ENCODE measurements around the gene RIMBP2.
"Not testable (repeated sequence)": the region's sequence is repeated elsewhere in the genome, so short reads cannot be mapped to it uniquely, and the experiment has no call there.

The RIMBP2 gene

GRCh38 chr12:130715998-130716968 is at the start of gene RIMBP2:
TSS of gene RIMBP2 (minus strand) at chr12:130716299. CDS start at chr12:130479013, 237,286 bp downstream.
- DNase-seq: no peak

- no peak for DNase-seq
Observed at GRCh38 chr12:130765186-130765659, 49.1 kb upstream of the RIMBP2 start.

GRCh38 chr12:130764475-130765185 is 48.5 kb upstream of the RIMBP2 start:
- DNase-seq: no peak

GRCh38 chr12:130764073-130764472 is 48.0 kb upstream of the RIMBP2 start:
- no peak for DNase-seq

GRCh38 chr12:130762319-130762675 is 46.2 kb upstream of the RIMBP2 start:
- no peak for DNase-seq

GRCh38 chr12:130761537-130762318 is 45.6 kb upstream of the RIMBP2 start:
- DNase-seq: peak; percentile 7

- peak; percentile 24 for DNase-seq
Observed at GRCh38 chr12:130754234-130754901, 38.3 kb upstream of the RIMBP2 start.

GRCh38 chr12:130752692-130753230 is 36.7 kb upstream of the RIMBP2 start:
- DNase-seq: no peak

- DNase-seq: not testable (repeated sequence)
Observed at GRCh38 chr12:130752037-130752436, 35.9 kb upstream of the RIMBP2 start.

GRCh38 chr12:130748786-130749185 is 32.7 kb upstream of the RIMBP2 start:
- DNase-seq: no peak

GRCh38 chr12:130747867-130748740 is 32.0 kb upstream of the RIMBP2 start:
- peak; percentile 39 for DNase-seq

- DNase-seq: no peak
Observed at GRCh38 chr12:130746546-130746945, 30.4 kb upstream of the RIMBP2 start.

- no peak for DNase-seq
Observed at GRCh38 chr12:130745921-130746320, 29.8 kb upstream of the RIMBP2 start.

- DNase-seq: no peak
Observed at GRCh38 chr12:130744274-130744673, 28.2 kb upstream of the RIMBP2 start.

- DNase-seq: no peak
Observed at GRCh38 chr12:130743606-130744005, 27.5 kb upstream of the RIMBP2 start.

GRCh38 chr12:130743176-130743575 is 27.1 kb upstream of the RIMBP2 start:
- DNase-seq: no peak

GRCh38 chr12:130742716-130743115 is 26.6 kb upstream of the RIMBP2 start:
- no peak for DNase-seq

- no peak for DNase-seq
Observed at GRCh38 chr12:130742112-130742511, 26.0 kb upstream of the RIMBP2 start.

GRCh38 chr12:130739571-130739970 is 23.5 kb upstream of the RIMBP2 start:
- no peak for DNase-seq

GRCh38 chr12:130738403-130738802 is 22.3 kb upstream of the RIMBP2 start:
- DNase-seq: not testable (repeated sequence)

- no peak for DNase-seq
Observed at GRCh38 chr12:130737731-130738130, 21.6 kb upstream of the RIMBP2 start.

Data from GF-D8 (cell line).